Central memory CD8-positive, alpha-beta T cell (primary cell): Measurements from ENCODE around the gene STUM.
A peak's percentile ranks its signal among the peaks of the same experiment; 100 is the strongest.

Experiments used
- ATAC-seq: fragments of 150-1000 bp; cut with Tn5 transposase; replicated peaks from 2 replicates; pipeline ENCODE4 v1.10.0; 2022; ENCODE audit warnings: mild to moderate bottlenecking, moderate FRiP score, moderate number of reproducible peaks; ENCODE audit not compliant: poor library complexity, severe bottlenecking; ENCODE audit errors: extremely low read depth
- DNase-seq, 2 donors: peaks; one replicate each; pipeline ENCODE4 v3.0.0; 2021; ENCODE audit warnings: low spot score in 2 of 2
- H3K27ac Mint-ChIP-seq: one replicate; pipeline ENCODE4 v1.8.0; 2022; ENCODE audit warnings: low read depth, mild to moderate bottlenecking, moderate library complexity, mixed read lengths
- H3K27me3 Mint-ChIP-seq: one replicate; pipeline ENCODE4 v1.8.0; 2022; ENCODE audit warnings: mixed read lengths
- H3K36me3 Mint-ChIP-seq: one replicate; pipeline ENCODE4 v1.8.0; 2022; ENCODE audit warnings: mild to moderate bottlenecking, moderate library complexity, mixed read lengths; ENCODE audit not compliant: insufficient read depth
- H3K4me1 Mint-ChIP-seq: one replicate; pipeline ENCODE4 v1.8.0; 2022; ENCODE audit warnings: mixed read lengths
- H3K4me3 Mint-ChIP-seq: one replicate; pipeline ENCODE4 v1.8.0; 2022; ENCODE audit warnings: mild to moderate bottlenecking, moderate library complexity, mixed read lengths
- H3K9me3 Mint-ChIP-seq: one replicate; pipeline ENCODE4 v1.8.0; 2022; ENCODE audit warnings: mixed read lengths

STUM gene

DNA sequence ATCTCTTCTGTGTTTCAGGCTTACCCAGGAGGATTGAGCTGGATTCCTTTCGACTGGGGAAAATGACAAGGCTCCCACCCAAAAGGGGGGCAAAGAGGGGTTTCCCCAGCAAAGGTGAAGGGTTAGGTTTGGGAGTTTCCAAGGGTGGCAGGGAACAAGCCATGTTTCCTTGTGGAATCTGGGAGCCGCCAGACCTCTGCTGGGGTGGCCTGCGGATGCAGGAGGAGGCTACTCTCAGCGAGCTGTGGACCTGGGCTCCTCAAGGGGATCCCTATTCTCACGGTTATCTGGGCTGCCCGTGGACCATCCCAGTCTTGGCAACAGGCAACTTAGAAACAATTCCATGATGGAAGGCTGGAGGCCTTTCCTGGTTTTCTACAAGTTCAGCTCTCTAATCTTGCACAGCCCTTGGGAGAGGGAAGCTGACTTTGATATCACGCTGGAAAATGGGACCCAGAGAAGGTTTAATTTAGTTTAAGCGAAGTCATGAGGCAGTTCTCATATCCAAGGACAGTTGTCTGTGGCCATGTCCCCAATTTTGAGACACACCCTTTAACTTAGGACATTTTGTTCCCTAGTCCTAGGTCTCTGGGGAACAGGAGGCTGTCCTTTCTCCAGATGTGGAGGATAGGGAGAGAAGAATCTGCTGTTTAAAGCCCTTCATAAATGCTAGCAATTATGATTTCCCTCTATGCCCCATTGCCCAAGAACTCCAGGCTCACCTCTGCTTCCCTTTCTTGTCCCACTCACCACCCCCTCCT lies 24.7 kb upstream of the STUM start:
- peaks cover 9% of the 10 kb centered on the region for H3K27me3 Mint-ChIP-seq
- H3K4me1 Mint-ChIP-seq = no peaks in the 10 kb centered on the region
- H3K27ac Mint-ChIP-seq = no peak overlapping the region
- H3K36me3 Mint-ChIP-seq = no peaks in the 10 kb centered on the region
- DNase-seq = no peak
- no peak for ATAC-seq
- no peaks in the 10 kb centered on the region for H3K9me3 Mint-ChIP-seq
- no peak overlapping the region for H3K4me3 Mint-ChIP-seq

DNA sequence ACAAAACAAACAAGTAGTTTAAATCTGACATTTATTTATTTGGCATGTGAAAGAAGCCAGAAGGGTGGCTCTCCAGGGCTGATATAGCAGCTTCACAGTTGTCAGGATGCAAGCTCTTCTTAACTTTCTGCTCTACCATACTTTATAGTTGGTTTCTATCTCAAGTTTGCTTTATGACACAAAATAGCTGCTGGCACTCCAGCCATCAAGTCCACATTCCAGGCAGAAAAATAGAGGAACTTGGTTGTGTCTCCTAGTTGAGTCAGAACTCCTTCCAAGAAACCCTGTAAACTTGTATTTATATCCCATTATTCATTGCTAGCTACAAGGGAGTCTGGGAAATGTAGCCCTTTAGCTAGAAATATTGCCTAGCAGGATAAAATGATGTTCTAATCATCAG lies 24.0 kb upstream of the STUM start:
- H3K36me3 Mint-ChIP-seq = no peaks in the 10 kb centered on the region
- ATAC-seq = no peak
- H3K4me1 Mint-ChIP-seq = no peaks in the 10 kb centered on the region
- H3K27ac Mint-ChIP-seq = no peak overlapping the region
- H3K27me3 Mint-ChIP-seq = peaks cover 14% of the 10 kb centered on the region
- H3K4me3 Mint-ChIP-seq = no peak overlapping the region
- DNase-seq = no peak
- H3K9me3 Mint-ChIP-seq = no peaks in the 10 kb centered on the region

DNA sequence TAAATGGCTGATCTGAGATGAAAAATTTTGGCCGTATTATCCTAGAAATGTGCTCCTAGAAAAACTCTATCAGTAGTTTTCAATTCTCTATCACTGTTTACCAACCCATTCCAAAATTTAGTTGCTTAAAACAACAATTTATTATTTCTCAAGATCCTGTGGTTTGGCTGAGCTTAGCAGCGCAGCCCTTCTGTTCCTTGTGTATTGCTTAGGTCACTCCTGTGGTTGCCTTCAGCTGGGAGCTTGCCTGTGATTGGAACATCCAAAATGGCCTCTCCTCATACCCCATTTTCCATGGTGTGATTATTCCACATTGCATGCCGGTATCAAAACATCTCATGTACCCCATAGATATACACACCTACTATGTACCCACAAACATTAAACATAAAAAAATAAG lies 22.8 kb upstream of the STUM start:
- Mint-ChIP-seq H3K4me1 (no peaks in the 10 kb centered on the region), H3K36me3 (no peaks in the 10 kb centered on the region), H3K27ac (no peak overlapping the region), H3K9me3 (no peaks in the 10 kb centered on the region), H3K27me3 (peaks cover 26% of the 10 kb centered on the region), H3K4me3 (no peak overlapping the region)
- ATAC-seq (no peak), DNase-seq (no peak)

DNA sequence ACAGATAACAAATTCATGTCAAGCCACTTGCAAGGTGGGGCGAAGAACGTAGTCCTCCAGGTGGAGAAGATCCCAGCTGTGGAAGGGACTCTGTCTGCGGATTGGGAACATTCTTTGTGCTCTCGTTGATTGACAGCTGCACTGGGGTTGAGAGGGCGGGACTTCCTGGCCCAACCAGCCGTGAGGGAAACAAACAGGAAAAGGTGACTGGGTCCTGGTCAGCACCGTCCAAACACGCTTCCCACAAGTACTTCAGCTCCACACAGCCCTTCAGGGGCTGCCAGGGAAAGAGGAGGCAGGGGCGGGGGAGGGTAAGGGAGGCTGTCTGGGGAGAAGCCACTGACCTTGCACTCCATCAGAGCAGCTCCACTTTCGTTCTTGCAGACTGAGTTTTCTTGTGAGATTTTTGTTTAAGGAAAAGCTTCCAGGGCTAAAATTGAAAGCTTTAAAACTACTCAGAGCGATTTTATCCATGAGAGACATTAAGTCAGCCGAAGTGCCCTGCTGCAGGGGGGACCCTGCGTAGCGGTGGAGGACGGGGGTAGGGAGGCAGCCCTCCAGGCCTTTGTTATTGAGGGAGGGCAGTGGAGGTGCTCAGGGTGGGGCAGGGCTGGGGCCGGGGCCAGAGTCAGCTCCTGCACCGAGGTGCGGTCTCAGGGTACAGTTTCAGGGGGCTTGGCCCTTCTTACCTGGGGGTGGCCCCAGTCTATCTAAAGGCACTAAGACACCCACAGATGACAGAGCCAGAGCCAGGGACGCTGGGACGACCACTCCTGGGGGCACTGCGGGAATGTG lies 21.6 kb upstream of the STUM start:
- Mint-ChIP-seq H3K36me3 (no peaks in the 10 kb centered on the region), H3K27me3 (peaks cover 34% of the 10 kb centered on the region), H3K4me1 (no peaks in the 10 kb centered on the region), H3K27ac (no peak overlapping the region), H3K9me3 (no peaks in the 10 kb centered on the region), H3K4me3 (peak overlapping the region; percentile 36)
- DNase-seq = no peak
- no peak for ATAC-seq

DNA sequence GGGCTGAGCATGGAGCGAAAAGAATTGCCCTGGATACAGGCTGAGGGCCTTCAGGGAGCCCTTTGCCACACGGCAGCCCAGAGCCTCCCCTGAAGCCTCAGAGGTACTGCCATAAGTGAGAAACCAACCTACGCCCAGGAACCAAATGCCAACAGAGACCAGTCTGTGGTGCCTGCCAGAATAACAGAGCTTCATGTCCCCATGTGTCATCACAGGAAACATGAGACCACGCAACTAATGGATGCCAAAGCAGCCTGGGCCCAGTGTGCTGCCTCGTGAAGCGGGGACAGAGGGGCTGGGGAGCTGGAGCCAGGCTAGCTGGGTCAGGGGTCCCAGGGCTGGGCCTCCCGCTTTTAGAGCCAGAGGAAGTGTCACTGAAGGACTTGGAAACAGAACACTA lies 18.7 kb upstream of the STUM start:
- Mint-ChIP-seq H3K9me3 (no peaks in the 10 kb centered on the region), H3K27me3 (peaks cover 34% of the 10 kb centered on the region), H3K4me1 (peaks cover 4% of the 10 kb centered on the region), H3K27ac (no peak overlapping the region), H3K4me3 (no peak overlapping the region), H3K36me3 (no peaks in the 10 kb centered on the region)
- DNase-seq (no peak), ATAC-seq (no peak)

DNA sequence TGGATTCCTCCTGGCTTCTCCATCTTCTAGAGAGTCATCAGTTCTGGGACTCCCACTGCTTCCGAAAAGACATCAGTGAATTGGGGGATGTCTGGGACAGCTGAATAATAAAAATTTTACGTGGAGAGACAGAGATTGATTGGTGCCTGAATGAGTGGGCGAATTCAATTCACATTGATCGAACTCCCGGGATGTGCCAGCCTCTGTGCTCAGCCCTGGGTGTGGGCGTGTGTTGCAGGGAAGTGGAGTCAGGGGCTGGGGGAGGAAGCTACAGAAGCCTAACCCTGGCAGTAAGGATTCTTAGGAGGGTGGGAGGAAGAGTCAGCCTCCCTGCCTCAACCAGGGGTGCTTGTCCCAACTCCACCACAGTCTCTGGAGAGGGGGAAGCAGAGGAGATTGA lies 18.0 kb upstream of the STUM start:
- no peak for DNase-seq
- Mint-ChIP-seq H3K27ac (no peak overlapping the region), H3K9me3 (no peaks in the 10 kb centered on the region), H3K4me1 (peaks cover 7% of the 10 kb centered on the region), H3K36me3 (no peaks in the 10 kb centered on the region), H3K27me3 (peaks cover 34% of the 10 kb centered on the region), H3K4me3 (no peak overlapping the region)
- no peak for ATAC-seq

DNA sequence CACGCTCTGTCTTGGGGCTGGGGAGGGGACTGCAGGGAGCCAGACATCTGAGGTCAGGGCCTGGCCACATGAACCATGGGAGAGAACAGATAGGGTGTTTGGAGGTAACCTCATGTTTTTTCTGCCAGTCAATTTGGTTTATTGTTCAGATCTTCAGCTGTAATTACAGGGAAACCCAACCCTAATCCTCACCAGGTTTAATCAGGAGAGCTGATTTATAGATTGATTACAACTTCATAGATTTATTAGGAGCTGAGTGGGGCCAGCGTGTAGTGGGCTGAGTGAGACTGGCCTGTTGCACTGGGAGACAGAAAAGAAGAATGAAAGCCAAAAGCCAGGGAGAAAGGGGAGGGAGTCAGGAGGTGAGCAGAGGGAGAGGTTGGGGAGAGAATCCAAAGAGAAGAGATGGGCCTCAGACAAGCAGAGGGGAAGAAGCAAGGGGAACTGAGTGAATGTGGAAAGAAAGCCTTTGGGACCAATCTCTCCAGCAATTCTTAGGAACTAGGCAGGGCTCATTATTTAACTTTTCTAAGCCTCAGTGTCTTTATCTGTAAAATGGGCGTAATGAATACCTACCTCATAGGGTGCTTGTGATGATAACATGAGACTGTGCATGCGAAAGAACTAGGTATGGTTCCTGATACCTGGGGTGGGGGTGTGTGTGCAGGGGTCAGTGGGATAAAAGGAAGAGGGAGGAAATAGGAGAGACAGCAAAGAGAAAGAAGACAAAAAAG lies 17.0 kb upstream of the STUM start:
- ATAC-seq (no peak), DNase-seq (no peak)
- Mint-ChIP-seq H3K27ac (no peak overlapping the region), H3K4me3 (no peak overlapping the region), H3K9me3 (no peaks in the 10 kb centered on the region), H3K4me1 (peaks cover 7% of the 10 kb centered on the region), H3K27me3 (peaks cover 34% of the 10 kb centered on the region), H3K36me3 (no peaks in the 10 kb centered on the region)

DNA sequence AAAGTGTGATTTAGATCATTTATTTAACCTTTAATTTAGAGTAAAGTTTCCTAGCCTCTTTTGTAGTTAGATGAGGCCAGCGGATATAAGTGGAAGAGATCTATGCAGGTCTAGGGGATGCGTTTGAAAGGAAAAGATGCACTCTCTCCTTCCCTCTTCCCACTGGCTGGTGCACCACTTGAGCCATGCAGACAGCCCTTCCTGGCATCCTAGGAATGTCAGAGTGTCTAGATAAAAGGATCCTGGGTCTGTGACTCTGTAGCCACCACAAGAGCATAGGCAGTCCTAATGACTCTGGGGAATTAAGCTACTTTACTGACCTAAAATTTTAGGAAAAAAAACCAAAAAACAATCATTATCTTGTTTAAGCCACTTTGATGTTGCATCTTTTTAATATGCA lies 16.0 kb upstream of the STUM start:
- H3K4me3 Mint-ChIP-seq = no peak overlapping the region
- no peak overlapping the region for H3K27ac Mint-ChIP-seq
- no peaks in the 10 kb centered on the region for H3K9me3 Mint-ChIP-seq
- DNase-seq (no peak), ATAC-seq (no peak)
- no peaks in the 10 kb centered on the region for H3K36me3 Mint-ChIP-seq
- H3K27me3 Mint-ChIP-seq = peaks cover 34% of the 10 kb centered on the region
- peaks cover 7% of the 10 kb centered on the region for H3K4me1 Mint-ChIP-seq

DNA sequence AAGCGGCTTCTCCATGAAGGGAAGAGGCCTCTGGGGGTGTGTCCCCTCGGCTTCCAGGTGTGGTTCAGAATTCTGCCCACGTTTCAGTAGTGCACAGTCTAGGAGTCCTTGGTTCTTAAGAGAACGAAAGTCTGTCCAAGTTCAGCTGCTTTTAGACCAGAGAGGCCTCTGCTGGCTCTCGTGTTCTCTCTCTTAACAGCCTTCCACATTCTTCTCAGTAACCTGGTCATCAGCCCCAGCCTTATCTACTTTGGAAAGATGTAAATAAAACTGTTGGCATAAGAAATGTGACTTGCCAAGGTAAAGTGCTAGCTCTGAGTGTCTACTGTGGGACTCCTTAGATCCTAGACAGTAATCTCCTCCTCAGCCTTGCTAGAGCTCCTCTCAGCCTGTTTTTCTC lies 15.3 kb upstream of the STUM start:
- Mint-ChIP-seq H3K27me3 (peaks cover 33% of the 10 kb centered on the region), H3K4me1 (peaks cover 7% of the 10 kb centered on the region), H3K36me3 (no peaks in the 10 kb centered on the region), H3K9me3 (no peaks in the 10 kb centered on the region), H3K27ac (no peak overlapping the region), H3K4me3 (no peak overlapping the region)
- no peak for DNase-seq
- no peak for ATAC-seq

DNA sequence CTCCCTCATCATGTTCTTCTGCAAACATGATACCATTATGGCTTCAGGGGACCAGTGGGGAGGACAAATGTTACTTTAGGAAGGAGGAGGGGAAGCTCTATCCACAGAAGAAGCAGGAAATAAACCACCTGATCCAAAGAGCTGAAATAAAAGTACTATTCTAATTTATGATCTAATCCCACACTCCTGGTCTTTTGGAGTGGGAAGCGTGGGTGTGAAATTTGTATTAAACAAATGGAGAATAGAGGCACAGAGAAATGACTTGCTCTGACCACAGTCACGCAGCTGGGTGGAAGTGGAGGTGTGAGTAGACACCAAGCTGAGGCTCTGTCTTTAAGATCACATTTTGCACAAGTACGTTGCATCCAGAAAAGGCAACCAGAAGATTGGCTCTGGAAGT lies 14.5 kb upstream of the STUM start:
- Mint-ChIP-seq H3K36me3 (no peaks in the 10 kb centered on the region), H3K4me3 (no peak overlapping the region), H3K27ac (no peak overlapping the region), H3K9me3 (no peaks in the 10 kb centered on the region), H3K4me1 (peaks cover 7% of the 10 kb centered on the region), H3K27me3 (peaks cover 24% of the 10 kb centered on the region)
- no peak for ATAC-seq
- no peak for DNase-seq

DNA sequence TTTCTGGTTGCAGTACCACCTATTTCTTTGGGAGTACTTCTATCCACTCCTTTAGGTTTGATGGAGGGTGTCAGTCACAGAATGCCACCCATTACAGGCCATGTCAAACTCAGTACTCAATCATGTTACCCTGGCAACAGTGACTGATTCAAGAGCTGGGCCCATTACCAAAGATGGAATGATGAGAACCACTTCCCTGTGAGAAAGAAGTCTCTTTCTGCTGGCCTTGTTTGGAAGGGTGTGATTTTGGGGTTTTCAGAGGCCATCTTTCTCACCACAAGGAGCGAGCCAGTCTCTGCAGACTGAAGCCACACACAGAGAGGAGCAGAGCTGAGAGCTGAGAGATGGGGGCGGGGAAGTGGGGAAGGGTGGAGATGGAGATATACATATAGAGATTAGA lies 13.9 kb upstream of the STUM start:
- Mint-ChIP-seq H3K9me3 (no peaks in the 10 kb centered on the region), H3K4me1 (peaks cover 7% of the 10 kb centered on the region), H3K27me3 (peaks cover 18% of the 10 kb centered on the region), H3K36me3 (no peaks in the 10 kb centered on the region), H3K4me3 (no peak overlapping the region), H3K27ac (no peak overlapping the region)
- DNase-seq = no peak
- ATAC-seq = no peak

DNA sequence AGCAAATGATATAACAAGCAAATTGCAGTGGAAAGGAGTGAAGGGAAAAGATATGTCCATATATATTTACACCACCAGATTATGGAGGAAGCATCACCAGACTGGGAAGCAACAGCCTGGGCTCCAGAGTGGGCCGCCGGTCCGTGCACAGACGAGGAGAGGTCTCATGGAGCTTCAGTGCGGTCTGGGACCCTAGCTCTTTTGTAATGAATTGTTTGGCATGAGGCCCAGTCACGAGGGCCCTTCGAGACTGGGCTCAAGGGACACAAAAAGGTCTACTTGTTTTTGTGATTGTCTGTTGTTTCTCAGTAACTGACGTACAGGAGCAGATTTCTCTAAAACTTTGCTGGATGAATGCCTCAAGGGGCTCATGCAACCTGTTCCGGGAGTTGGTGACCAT lies 12.9 kb upstream of the STUM start:
- Mint-ChIP-seq H3K4me3 (no peak overlapping the region), H3K27me3 (peaks cover 8% of the 10 kb centered on the region), H3K36me3 (no peaks in the 10 kb centered on the region), H3K9me3 (no peaks in the 10 kb centered on the region), H3K27ac (no peak overlapping the region), H3K4me1 (peaks cover 7% of the 10 kb centered on the region)
- ATAC-seq (no peak), DNase-seq (no peak)

DNA sequence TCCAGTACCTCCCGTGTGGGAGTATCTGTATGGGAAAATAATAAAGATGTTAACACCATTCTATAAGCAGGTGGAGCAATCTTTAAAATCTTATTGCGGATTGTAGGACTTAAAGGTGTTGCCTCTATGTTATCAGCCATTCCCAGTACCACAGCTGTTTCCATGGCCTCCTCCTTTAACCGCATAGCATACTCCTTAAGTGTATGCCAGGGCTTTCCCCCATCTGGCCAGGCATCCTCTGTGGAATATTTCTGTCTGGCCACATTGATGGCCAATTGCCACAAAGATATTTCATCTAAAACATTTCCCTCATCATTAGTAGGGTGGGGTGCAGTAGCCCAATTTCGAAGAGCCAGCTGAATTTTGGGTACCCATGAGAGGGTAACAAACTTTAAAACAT lies 7.3 kb upstream of the STUM start:
- no peaks in the 10 kb centered on the region for H3K9me3 Mint-ChIP-seq
- H3K27ac Mint-ChIP-seq = no peak overlapping the region
- DNase-seq = no peak
- H3K4me1 Mint-ChIP-seq = no peaks in the 10 kb centered on the region
- peaks cover 22% of the 10 kb centered on the region for H3K27me3 Mint-ChIP-seq
- H3K36me3 Mint-ChIP-seq = no peaks in the 10 kb centered on the region
- ATAC-seq = no peak
- no peak overlapping the region for H3K4me3 Mint-ChIP-seq
